A549 (cell line): ENCODE results near the gene ASB18. TPM values are rescaled to one million over a fixed set of nuclear protein-coding genes. Genes with fewer than 3 reads are reported as not detected.

Experiments
- ATAC-seq, 2 experiments: fragments of 200-7000 bp in 1 of 2; fragments of >200 bp in 1 of 2; cut with Nextera tagmentation in 1 of 2; cut with Tn5 transposase in 1 of 2; 3 replicates each; pipeline versions ENCODE4 v1.8.0 to v1.9.1; 2018 to 2020; ENCODE audit warnings: mild to moderate bottlenecking in 1 of 2, moderate library complexity in 1 of 2
- CTCF ChIA-PET: fragments of 300-600 bp; sonication (Branson Sonifier 250); formaldehyde crosslinking; extraction: SDS; loops from one replicate; lab custom pipeline; 2021; ENCODE audit warnings: antibody characterized with exemption, inconsistent platforms; lab: Yijun Ruan, JAX
- POLR2A ChIA-PET: fragments of 350-600 bp; formaldehyde crosslinking; extraction: SDS; loops from one replicate; lab custom pipeline; 2021; ENCODE audit warnings: antibody characterized with exemption, inconsistent platforms; lab: Yijun Ruan, JAX
- DNase-seq, 2 experiments: peaks; one replicate each; pipeline versions ENCODE4 v3.0.0 to v3.0.0-alpha.2; 2011 to 2016; ENCODE audit warnings: low read depth in 1 of 2, low spot score in 1 of 2
- FAIRE-seq: peaks from 2 replicates; lab custom pipeline; 2011; peaks lifted over from hg19 to GRCh38; lab: Jason Lieb, UNC
- H3K27ac ChIP-seq, 2 experiments: fragments of >200 bp; sonication (Bioruptor Twin); formaldehyde crosslinking; 3 replicates each; pipeline ENCODE4 v1.5.1; 2016 to 2017
- H3K4me1 ChIP-seq: fragments of >200 bp; sonication (Bioruptor Twin); formaldehyde crosslinking; 3 replicates; pipeline ENCODE4 v1.6.1; 2016
- H3K4me2 ChIP-seq: fragments of >200 bp; sonication (Bioruptor Twin); formaldehyde crosslinking; 3 replicates; pipeline ENCODE4 v1.6.1; 2016
- H3K4me3 ChIP-seq: fragments of >200 bp; sonication (Bioruptor Twin); formaldehyde crosslinking; 3 replicates; pipeline ENCODE4 v1.5.1; 2016
- H3K9me3 ChIP-seq: fragments of >200 bp; sonication (Bioruptor Twin); formaldehyde crosslinking; 3 replicates; pipeline ENCODE4 v1.6.1; 2016
- BCL3 ChIP-seq: fragments of >200 bp; sonication (Bioruptor Twin); formaldehyde crosslinking; IDR thresholded peaks from 3 replicates; pipeline ENCODE4 v1.6.1; 2016
- CBX2 ChIP-seq: fragments of 200-600 bp; sonication (generic); IDR thresholded peaks from 2 replicates; pipeline ENCODE4 v1.6.1; 2016; ENCODE audit warnings: low read depth, mild to moderate bottlenecking, borderline replicate concordance
- CTCF ChIP-seq: fragments of >200 bp; sonication (Bioruptor Twin); formaldehyde crosslinking; IDR thresholded peaks from 3 replicates; pipeline ENCODE4 v1.5.1; 2016
- EHMT2 ChIP-seq: fragments of 200-600 bp; sonication (generic); IDR thresholded peaks from 2 replicates; pipeline ENCODE4 v1.6.1; 2016; ENCODE audit warnings: antibody characterized with exemption, low read depth, mild to moderate bottlenecking, moderate library complexity
- ELK1 ChIP-seq: fragments of 150-350 bp; IDR thresholded peaks from 2 replicates; pipeline ENCODE4 v1.6.1; 2014; ENCODE audit warnings: low read depth, mild to moderate bottlenecking, low read length
- FOSB ChIP-seq: fragments of 250-450 bp; sonication (Bioruptor Pico); IDR thresholded peaks from 2 replicates; pipeline ENCODE4 v1.5.0; 2020; ENCODE audit warnings: mild to moderate bottlenecking, moderate library complexity
- HES2 ChIP-seq: fragments of >200 bp; sonication (Bioruptor Twin); formaldehyde crosslinking; IDR thresholded peaks from 2 replicates; pipeline ENCODE4 v1.6.1; 2016
- HOXB13 ChIP-seq: fragments of 250-450 bp; sonication (Bioruptor Pico); IDR thresholded peaks from 2 replicates; pipeline ENCODE4 v1.5.0; 2020; ENCODE audit warnings: low read depth, mild to moderate bottlenecking, moderate library complexity
- JUNB ChIP-seq: fragments of >200 bp; sonication (Bioruptor Twin); formaldehyde crosslinking; IDR thresholded peaks from 2 replicates; pipeline ENCODE4 v1.6.1; 2016
- MAZ ChIP-seq: fragments of 150-350 bp; IDR thresholded peaks from 2 replicates; pipeline ENCODE4 v1.6.1; 2014; ENCODE audit warnings: antibody characterized with exemption, low read depth, low read length, borderline replicate concordance
- NPAS2 ChIP-seq: fragments of 250-450 bp; sonication (Bioruptor Pico); IDR thresholded peaks from 2 replicates; pipeline ENCODE4 v1.8.0; 2022; ENCODE audit warnings: mild to moderate bottlenecking, moderate library complexity, borderline replicate concordance
- POLR2A ChIP-seq: IDR thresholded peaks from 2 replicates; pipeline ENCODE4 v1.6.1; 2012; ENCODE audit warnings: mild to moderate bottlenecking, low read length
- RFX5 ChIP-seq: fragments of 450-650 bp; IDR thresholded peaks from 2 replicates; pipeline ENCODE4 v1.7.1; 2014; ENCODE audit warnings: antibody characterized with exemption, mild to moderate bottlenecking, moderate library complexity
- USF2 ChIP-seq: fragments of 450-650 bp; IDR thresholded peaks from 2 replicates; pipeline ENCODE4 v1.6.1; 2014; ENCODE audit warnings: antibody characterized with exemption
- ZC3H11A ChIP-seq: fragments of 450-650 bp; IDR thresholded peaks from 2 replicates; pipeline ENCODE4 v1.6.1; 2014; ENCODE audit warnings: antibody characterized with exemption, mild to moderate bottlenecking
- ZFP36 ChIP-seq: fragments of 450-650 bp; IDR thresholded peaks from 2 replicates; pipeline ENCODE4 v1.6.1; 2014; ENCODE audit warnings: borderline replicate concordance; ENCODE audit not compliant: partially characterized antibody
- WGBS: methylation state at CpG from one replicate; pipeline ENCODE4 v1.1.6; 2017; ENCODE audit errors: missing lambda C conversion rate; 5-methylcytosine and 5-hydroxymethylcytosine counted together
- polyA plus RNA-seq, 4 experiments: library from polyadenylated mRNA; depleted of rRNA in 3 of 4; stranded (reverse); fragments of >200 nt; fragmentation: RNase III in 1 of 4; extraction: RNeasy Plus Mini Kit Qiagen cat#74134 plus additional on column Dnase treatment in 1 of 4; gene quantifications; 2 replicates in 3 of 4; 3 replicates in 1 of 4; pipeline ENCODE4 v1.2.3, GENCODE V29; 2011 to 2017

Gene ASB18
- polyA plus RNA-seq, 2 of the 4 experiments (the other 2 are of a cell fraction), result not detected

GRCh38 chr2:236215761-236216333 is 48.4 kb downstream of the ASB18 start:
- Histone ChIP-seq H3K4me3 (no peak overlapping the region), H3K4me1 (no peaks in the 10 kb centered on the region), H3K9me3 (no peaks in the 10 kb centered on the region), H3K27ac (no peak overlapping the region), H3K4me2 (no peak overlapping the region)
- ChIA-PET CTCF (no interaction called here), POLR2A (no interaction called here)
- 84% methylated on average over 12 of the region's 12 CpGs for WGBS
- ATAC-seq (no peak), FAIRE-seq (no peak), DNase-seq (no peak)
- TF ChIP-seq CTCF (no peak), CBX2 (no peak), HES2 (no peak), EHMT2 (no peak), MAZ (no peak), ZC3H11A (no peak), ZFP36 (no peak), HOXB13 (CRISPR knock-in tag) (no peak), ELK1 (no peak), FOSB (CRISPR knock-in tag) (no peak), BCL3 (no peak), NPAS2 (CRISPR knock-in tag) (no peak), JUNB (no peak), POLR2A (no peak), USF2 (no peak)

- ChIA-PET CTCF (no interaction called here), POLR2A (no interaction called here)
- no peak for DNase-seq
- no peak for TF ChIP-seq RFX5
- no peak for TF ChIP-seq BCL3
- TF ChIP-seq HOXB13 (CRISPR knock-in tag), result no peak
- TF ChIP-seq POLR2A, result no peak
- H3K27ac ChIP-seq, result no peak overlapping the region
- H3K9me3 ChIP-seq, result no peaks in the 10 kb centered on the region
- 52% methylated on average over 6 of the region's 6 CpGs for WGBS
- H3K4me2 ChIP-seq, result no peak overlapping the region
- FAIRE-seq, result no peak
- no peak overlapping the region for H3K4me3 ChIP-seq
- H3K4me1 ChIP-seq, result no peaks in the 10 kb centered on the region
- ATAC-seq, result peak in 1 of 2 experiments; percentile 30; a peak in 2 of 6 replicates
Observed at GRCh38 chr2:236215196-236215595, 49.0 kb downstream of the ASB18 start.
